ENCODE measurements around the gene FXYD7.

DNA sequence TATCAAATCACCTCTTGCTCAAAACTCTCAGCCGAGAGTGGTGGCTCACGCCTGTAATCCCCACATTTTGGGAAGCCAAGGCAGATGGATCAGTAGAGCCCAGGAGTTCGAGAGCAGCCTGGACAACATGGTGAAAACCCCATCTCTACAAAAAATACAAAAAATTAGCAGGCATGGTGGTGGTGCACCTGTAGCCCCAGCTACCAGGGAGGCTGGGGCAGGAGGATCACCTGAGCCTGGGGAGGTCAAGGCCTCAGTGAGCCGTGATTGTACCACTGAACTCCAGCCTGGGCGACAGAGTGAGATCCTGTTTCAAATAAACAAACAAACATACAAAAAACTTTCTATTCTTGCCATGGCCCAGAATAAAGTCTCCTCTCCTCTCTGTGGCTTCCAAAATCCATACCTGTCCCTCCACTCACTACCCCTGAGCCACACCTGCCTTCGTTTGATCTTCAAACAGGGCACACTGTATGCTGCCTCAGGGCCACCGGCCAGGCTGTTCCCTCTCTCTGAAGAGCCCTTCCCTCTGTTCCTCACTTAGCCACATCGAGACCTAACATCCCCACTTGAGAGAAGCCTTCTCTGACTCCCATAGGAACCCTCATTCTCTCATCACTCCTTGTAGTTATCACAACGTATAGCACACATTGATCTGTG lies 14.5 kb upstream of the FXYD7 start:
- TF ChIP-seq ISL1 (CRISPR knock-in tag; IDR thresholded peaks at IDR 0.05) (no peak), TCF4 (CRISPR knock-in tag; IDR thresholded peaks at IDR 0.05; ENCODE audit: borderline replicate concordance) (no peak), BACH2 (CRISPR knock-in tag; IDR thresholded peaks at IDR 0.05; ENCODE audit: borderline replicate concordance) (no peak), ARNTL (CRISPR knock-in tag; IDR thresholded peaks at IDR 0.05; ENCODE audit: borderline replicate concordance, low read depth) (no peak), SNAI2 (CRISPR knock-in tag; IDR thresholded peaks at IDR 0.05) (no peak), OSR1 (CRISPR knock-in tag; IDR thresholded peaks at IDR 0.05) (no peak), ZFP3 (CRISPR knock-in tag; IDR thresholded peaks at IDR 0.05) (no peak), ZFP30 (CRISPR knock-in tag; IDR thresholded peaks at IDR 0.05) (no peak), GLIS3 (CRISPR knock-in tag; IDR thresholded peaks at IDR 0.05) (no peak), CSDC2 (CRISPR knock-in tag; IDR thresholded peaks at IDR 0.05) (no peak), RARB (CRISPR knock-in tag; IDR thresholded peaks at IDR 0.05) (no peak)
- TF ChIP-seq, protein P1, sequence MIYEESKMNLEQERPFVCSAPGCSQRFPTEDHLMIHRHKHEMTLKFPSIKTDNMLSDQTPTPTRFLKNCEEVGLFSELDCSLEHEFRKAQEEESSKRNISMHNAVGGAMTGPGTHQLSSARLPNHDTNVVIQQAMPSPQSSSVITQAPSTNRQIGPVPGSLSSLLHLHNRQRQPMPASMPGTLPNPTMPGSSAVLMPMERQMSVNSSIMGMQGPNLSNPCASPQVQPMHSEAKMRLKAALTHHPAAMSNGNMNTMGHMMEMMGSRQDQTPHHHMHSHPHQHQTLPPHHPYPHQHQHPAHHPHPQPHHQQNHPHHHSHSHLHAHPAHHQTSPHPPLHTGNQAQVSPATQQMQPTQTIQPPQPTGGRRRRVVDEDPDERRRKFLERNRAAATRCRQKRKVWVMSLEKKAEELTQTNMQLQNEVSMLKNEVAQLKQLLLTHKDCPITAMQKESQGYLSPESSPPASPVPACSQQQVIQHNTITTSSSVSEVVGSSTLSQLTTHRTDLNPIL (CRISPR knock-in tag; IDR thresholded peaks at IDR 0.05; ENCODE audit: low read depth): no peak
- TF ChIP-seq, protein P2, sequence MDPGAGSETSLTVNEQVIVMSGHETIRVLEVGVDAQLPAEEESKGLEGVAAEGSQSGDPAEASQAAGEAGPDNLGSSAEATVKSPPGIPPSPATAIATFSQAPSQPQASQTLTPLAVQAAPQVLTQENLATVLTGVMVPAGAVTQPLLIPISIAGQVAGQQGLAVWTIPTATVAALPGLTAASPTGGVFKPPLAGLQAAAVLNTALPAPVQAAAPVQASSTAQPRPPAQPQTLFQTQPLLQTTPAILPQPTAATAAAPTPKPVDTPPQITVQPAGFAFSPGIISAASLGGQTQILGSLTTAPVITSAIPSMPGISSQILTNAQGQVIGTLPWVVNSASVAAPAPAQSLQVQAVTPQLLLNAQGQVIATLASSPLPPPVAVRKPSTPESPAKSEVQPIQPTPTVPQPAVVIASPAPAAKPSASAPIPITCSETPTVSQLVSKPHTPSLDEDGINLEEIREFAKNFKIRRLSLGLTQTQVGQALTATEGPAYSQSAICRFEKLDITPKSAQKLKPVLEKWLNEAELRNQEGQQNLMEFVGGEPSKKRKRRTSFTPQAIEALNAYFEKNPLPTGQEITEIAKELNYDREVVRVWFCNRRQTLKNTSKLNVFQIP (CRISPR knock-in tag; IDR thresholded peaks at IDR 0.05; ENCODE audit: borderline replicate concordance, low read depth): no peak
- TF ChIP-seq, protein P3, sequence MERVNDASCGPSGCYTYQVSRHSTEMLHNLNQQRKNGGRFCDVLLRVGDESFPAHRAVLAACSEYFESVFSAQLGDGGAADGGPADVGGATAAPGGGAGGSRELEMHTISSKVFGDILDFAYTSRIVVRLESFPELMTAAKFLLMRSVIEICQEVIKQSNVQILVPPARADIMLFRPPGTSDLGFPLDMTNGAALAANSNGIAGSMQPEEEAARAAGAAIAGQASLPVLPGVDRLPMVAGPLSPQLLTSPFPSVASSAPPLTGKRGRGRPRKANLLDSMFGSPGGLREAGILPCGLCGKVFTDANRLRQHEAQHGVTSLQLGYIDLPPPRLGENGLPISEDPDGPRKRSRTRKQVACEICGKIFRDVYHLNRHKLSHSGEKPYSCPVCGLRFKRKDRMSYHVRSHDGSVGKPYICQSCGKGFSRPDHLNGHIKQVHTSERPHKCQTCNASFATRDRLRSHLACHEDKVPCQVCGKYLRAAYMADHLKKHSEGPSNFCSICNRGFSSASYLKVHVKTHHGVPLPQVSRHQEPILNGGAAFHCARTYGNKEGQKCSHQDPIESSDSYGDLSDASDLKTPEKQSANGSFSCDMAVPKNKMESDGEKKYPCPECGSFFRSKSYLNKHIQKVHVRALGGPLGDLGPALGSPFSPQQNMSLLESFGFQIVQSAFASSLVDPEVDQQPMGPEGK (CRISPR knock-in tag; IDR thresholded peaks at IDR 0.05; ENCODE audit: borderline replicate concordance): no peak
